ENCODE measurements around the gene CYP4F11. TPM values are rescaled to one million over a fixed set of nuclear protein-coding genes. Genes with fewer than 3 reads are reported as not detected.
"Not testable (repeated sequence)": the region's sequence is repeated elsewhere in the genome, so short reads cannot be mapped to it uniquely, and the experiment has no call there.

CYP4F11 gene
- total and polyA plus RNA-seq, 2 of the 13 experiments (the other 11 are each of a cell fraction or from before 2014, with no cell fraction given): 7.8 to 8.4 TPM

- Histone ChIP-seq H3K4me1 (ENCODE audit: insufficient read depth, low read length) (no peaks in the 10 kb centered on the region), H3K9ac (ENCODE audit: insufficient read depth, low read depth, low read length) (no peak overlapping the region), H3K79me2 (ENCODE audit: insufficient read depth, low read length) (no peaks in the 10 kb centered on the region), H3K4me3 (replicated peaks in 1 of 3; ENCODE audit: insufficient read depth in 1 of 3, low read depth in 2 of 3, low read length in 3 of 3) (no peak overlapping the region), H3K27ac (ENCODE audit: extremely low read length, insufficient read depth, low read length) (no peak overlapping the region), H3K9me3 (ENCODE audit: low read length) (no peaks in the 10 kb centered on the region), H3K36me3 (replicated peaks in 1 of 2; ENCODE audit: control insufficient read depth in 1 of 2, insufficient read depth in 2 of 2, low read length in 2 of 2) (no peaks in the 10 kb centered on the region), H2AFZ (ENCODE audit: low read length) (no peak overlapping the region), H3K27me3 (ENCODE audit: control insufficient read depth in 1 of 2, insufficient read depth in 2 of 2, low read length in 2 of 2) (no peaks in the 10 kb centered on the region), H4K20me1 (ENCODE audit: insufficient read depth, low read length) (no peaks in the 10 kb centered on the region), H3K4me2 (ENCODE audit: low read depth, low read length) (no peak overlapping the region)
- no peak for ATAC-seq
- ChIA-PET CTCF (ENCODE audit: low intra/inter-chr PET ratio, low total read pairs) (no interaction called here), POLR2A (no interaction called here)
- no peak for FAIRE-seq
- TF ChIP-seq SPEN (CRISPR knock-in tag; IDR thresholded peaks at IDR 0.05; ENCODE audit: low read depth) (no peak), CEBPB (IDR thresholded peaks at IDR 0.05; ENCODE audit: borderline replicate concordance, low read depth, low read length) (no peak), MBNL3 (CRISPR knock-in tag; conservative IDR thresholded peaks at IDR 0.05) (no peak), SRY (CRISPR knock-in tag; IDR thresholded peaks at IDR 0.05) (no peak), SKI (IDR thresholded peaks at IDR 0.05; ENCODE audit: partially characterized antibody) (no peak), ZNF710 (CRISPR knock-in tag; IDR thresholded peaks at IDR 0.05; ENCODE audit: borderline replicate concordance) (no peak), PCBP2 (optimal IDR thresholded peaks at IDR 0.05; ENCODE audit: low read depth, low read length, poor library complexity, severe bottlenecking) (no peak), ZNF75D (CRISPR knock-in tag; IDR thresholded peaks at IDR 0.05; ENCODE audit: borderline replicate concordance) (no peak), ZNF530 (CRISPR knock-in tag; IDR thresholded peaks at IDR 0.05; ENCODE audit: low read depth) (no peak), HOXA7 (CRISPR knock-in tag; IDR thresholded peaks at IDR 0.05) (no peak), ELF3 (CRISPR knock-in tag; IDR thresholded peaks at IDR 0.05) (no peak), ONECUT2 (CRISPR knock-in tag; IDR thresholded peaks at IDR 0.05) (no peak), MLX (CRISPR knock-in tag; IDR thresholded peaks at IDR 0.05) (no peak), ZZZ3 (CRISPR knock-in tag; IDR thresholded peaks at IDR 0.05; ENCODE audit: borderline replicate concordance) (no peak), ZSCAN5A (CRISPR knock-in tag; IDR thresholded peaks at IDR 0.05; ENCODE audit: borderline replicate concordance) (no peak), TBP (CRISPR knock-in tag; IDR thresholded peaks at IDR 0.05) (no peak)
- 67% methylated on average over 3 of the region's 3 CpGs for WGBS (ENCODE audit: low lambda C conversion rate)
- in situ Hi-C loops (cut with HindIII; ENCODE audit: extremely low pct_ligation_motif_present, low pct_unique_long_range_greater_than_20kb): no loop called here
- intact Hi-C loops (cut with micrococcal nuclease; ENCODE audit: unreplicated experiment): no loop called here
- no peak for DNase-seq (ENCODE audit: low spot score)
- BruUV-seq (replicated peaks): no TSS peak
Measured at GRCh38 chr19:15885167-15885566, 49.2 kb downstream of the CYP4F11 start.

- H3K27ac ChIP-seq (ENCODE audit: extremely low read length, insufficient read depth, low read length); FAIRE-seq; H3K79me2 ChIP-seq (ENCODE audit: insufficient read depth, low read length); CTCF ChIA-PET (ENCODE audit: low intra/inter-chr PET ratio, low total read pairs); H3K9me3 ChIP-seq (ENCODE audit: low read length); DNase-seq (ENCODE audit: low spot score); POLR2A ChIA-PET; H3K4me3 ChIP-seq (replicated peaks in 1 of 3; ENCODE audit: insufficient read depth in 1 of 3, low read depth in 2 of 3, low read length in 3 of 3); intact Hi-C loops (cut with micrococcal nuclease; ENCODE audit: unreplicated experiment); BruUV-seq (replicated peaks); H3K4me1 ChIP-seq (ENCODE audit: insufficient read depth, low read length); H3K9ac ChIP-seq (ENCODE audit: insufficient read depth, low read depth, low read length); ATAC-seq; H3K27me3 ChIP-seq (ENCODE audit: control insufficient read depth in 1 of 2, insufficient read depth in 2 of 2, low read length in 2 of 2); H3K36me3 ChIP-seq (replicated peaks in 1 of 2; ENCODE audit: control insufficient read depth in 1 of 2, insufficient read depth in 2 of 2, low read length in 2 of 2); H2AFZ ChIP-seq (ENCODE audit: low read length); H3K4me2 ChIP-seq (ENCODE audit: low read depth, low read length); in situ Hi-C loops (cut with HindIII; ENCODE audit: extremely low pct_ligation_motif_present, low pct_unique_long_range_greater_than_20kb); H4K20me1 ChIP-seq (ENCODE audit: insufficient read depth, low read length): not testable (repeated sequence)
- 94% methylated on average over 3 of the region's 3 CpGs for WGBS (ENCODE audit: low lambda C conversion rate)
Measured at GRCh38 chr19:15883329-15883728, 51.0 kb downstream of the CYP4F11 start.

Measured in HepG2 (cell line).